Stimulated activated CD4-positive, alpha-beta T cell treated with anti-CD3 and anti-CD28 coated beads, Interleukin-1b, Interleukin-23, amount 100 ng/mL, for 4 hours (primary cell): Measurements from ENCODE around the gene SDHC.
"Not testable (repeated sequence)": the region's sequence is repeated elsewhere in the genome, so short reads cannot be mapped to it uniquely, and the experiment has no call there.

Experiments used
- DNase-seq, 2 donors: peaks; one replicate each; pipeline ENCODE4 v3.0.0-alpha.2; 2020; ENCODE audit warnings: low read depth in 2 of 2

SDHC gene

DNA sequence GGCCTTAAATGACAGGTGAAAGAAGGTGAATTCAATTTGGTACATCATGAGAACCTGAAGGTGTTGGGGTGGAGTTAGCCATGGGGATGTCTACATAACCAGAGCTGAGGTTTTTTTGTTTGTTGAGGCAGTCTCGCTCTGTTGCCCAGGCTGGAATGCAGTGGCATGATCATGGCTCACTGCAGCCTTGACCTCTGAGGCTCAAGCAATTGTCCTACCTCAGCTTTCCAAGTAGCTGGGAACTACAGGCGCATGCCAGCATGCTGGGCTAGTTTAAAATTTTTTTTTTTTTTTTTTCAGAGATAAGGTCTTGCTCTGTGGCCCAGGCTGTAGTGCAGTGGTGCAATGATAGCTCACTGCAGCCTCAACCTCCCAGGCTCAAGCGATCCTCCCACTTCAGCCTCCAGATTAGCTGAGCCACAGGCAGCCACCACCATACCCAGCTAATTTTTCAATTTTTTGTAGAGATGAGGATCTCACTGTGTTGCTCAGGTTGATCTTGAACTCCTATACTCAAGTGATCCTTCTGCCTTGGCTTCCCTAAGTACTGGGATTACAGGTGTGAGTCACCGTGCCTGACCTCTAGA lies 2.5 kb upstream of the SDHC start:
- no peak for DNase-seq

GRCh38 chr1:161313554-161314200 lies 504 bp upstream of the SDHC start:
- no peak for DNase-seq

GRCh38 chr1:161315841-161316674 lies 1.9 kb downstream of the SDHC start:
- not testable (repeated sequence) for DNase-seq

DNA sequence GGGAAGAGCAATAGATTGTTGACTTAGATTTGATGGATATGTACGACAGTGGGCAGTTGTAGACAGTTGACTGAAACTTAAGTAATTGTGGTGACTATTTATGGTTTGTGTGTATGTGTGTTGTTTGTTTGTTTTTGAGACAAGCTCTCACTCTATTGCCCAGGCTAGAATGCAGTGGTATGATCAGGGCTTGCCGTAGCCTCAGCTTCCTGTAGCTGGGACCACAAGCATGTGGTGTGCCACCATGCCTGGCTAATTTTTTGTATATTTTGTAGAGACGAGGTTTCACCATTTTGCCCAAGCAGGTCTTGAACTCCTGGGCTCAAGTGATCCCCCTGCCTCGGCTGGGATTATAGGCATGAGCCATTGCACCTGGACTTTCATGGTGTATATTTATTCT lies 9.8 kb downstream of the SDHC start:
- no peak for DNase-seq

DNA sequence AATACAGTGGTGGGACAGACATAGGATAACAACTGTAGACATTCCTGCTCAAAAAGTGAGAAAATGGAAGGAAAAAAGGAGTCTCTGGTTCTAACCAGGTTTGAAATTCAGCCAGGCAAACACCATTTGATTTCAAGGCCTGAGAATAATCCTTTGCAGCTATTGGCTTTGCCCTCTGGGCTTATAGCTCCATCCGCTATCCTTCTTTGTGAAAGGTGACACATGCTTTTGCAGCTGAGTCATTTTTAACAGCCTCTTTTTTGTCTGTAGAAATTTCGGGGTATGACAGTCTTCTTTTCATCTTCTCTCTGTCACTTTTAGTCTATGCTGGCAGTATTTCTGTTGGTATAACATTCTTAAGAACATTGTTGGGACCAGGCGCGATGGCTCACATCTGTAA lies 16.2 kb downstream of the SDHC start:
- no peak for DNase-seq

GRCh38 chr1:161333166-161333565 lies 19.0 kb downstream of the SDHC start:
- no peak for DNase-seq

DNA sequence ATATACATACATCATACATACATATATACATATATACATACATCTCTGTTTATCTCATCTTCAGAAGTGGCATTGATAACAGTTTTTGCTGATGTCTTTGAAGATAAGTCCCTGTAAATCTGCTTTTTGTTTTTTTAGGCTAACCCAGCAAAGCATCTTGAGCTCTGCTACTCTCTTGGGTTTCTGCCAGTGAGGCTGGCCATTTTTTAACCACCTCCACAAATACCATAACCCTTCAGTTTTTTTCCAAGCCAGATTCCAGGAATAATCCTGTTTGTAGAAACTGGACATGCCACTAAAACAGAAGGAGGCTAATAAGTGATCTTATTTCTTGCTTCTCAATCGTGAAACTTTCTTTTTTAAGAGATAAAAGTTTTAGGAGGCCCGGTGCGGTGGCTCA lies 21.6 kb downstream of the SDHC start:
- DNase-seq = no peak

DNA sequence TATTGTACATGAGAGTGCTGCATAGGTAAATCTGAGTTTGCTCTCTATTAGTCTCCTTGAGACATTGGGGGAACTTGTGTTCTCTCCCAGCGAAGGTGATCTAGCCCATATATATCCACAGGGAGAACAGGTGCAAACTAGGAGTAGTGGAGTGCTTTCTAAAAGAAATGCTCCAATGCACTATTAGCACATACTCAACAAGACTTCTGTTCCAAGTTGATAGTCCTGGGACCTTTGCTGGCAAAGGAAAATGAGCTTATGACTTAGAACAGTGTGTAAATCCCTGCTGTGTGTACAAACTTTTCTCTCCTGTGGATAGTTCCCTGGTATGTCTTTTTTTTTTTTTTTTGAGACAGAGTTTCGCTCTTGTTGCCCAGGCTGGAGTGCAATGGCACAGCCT lies 28.0 kb downstream of the SDHC start:
- no peak for DNase-seq

- DNase-seq = no peak
Observed at GRCh38 chr1:161342821-161343220, 28.6 kb downstream of the SDHC start.

DNA sequence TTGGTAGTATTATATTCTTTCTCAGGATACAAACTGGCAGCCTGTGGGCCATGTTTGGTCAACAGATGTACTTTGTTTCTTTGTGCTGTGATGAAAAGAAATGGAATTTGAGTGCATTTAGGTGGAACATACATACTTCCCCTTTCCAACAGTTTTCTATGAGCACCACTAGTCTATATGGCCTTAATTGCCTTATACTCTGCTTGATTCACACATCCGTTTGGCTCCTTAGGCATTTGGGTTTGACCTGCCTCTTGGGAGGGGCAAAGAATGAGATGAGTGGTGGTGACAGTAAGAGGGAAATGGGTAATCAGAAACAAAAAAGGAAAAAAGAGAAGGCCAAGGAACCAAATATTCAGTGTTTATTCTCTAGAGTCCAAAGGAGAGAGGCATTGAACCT lies 36.5 kb downstream of the SDHC start:
- no peak for DNase-seq

DNA sequence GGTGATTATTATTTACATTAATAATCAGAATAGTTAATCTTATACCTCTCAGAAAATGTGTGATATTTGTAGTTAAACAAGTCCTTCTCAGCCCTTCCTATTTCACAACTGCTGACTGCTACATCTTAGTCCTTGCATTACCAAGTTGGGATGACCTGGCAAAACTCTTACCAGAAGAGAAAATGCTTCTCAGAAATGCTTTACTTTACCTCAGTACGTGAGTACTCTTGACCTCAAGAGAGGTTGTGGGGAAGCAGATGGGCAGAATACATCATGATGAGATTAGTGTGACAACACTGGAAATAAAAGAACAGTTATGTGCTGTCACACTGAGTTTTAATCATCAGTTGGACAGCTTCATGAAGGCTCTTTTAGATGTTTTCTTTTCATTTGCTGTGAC lies 37.3 kb downstream of the SDHC start:
- DNase-seq = no peak

GRCh38 chr1:161357073-161357472 lies 42.9 kb downstream of the SDHC start:
- no peak for DNase-seq

DNA sequence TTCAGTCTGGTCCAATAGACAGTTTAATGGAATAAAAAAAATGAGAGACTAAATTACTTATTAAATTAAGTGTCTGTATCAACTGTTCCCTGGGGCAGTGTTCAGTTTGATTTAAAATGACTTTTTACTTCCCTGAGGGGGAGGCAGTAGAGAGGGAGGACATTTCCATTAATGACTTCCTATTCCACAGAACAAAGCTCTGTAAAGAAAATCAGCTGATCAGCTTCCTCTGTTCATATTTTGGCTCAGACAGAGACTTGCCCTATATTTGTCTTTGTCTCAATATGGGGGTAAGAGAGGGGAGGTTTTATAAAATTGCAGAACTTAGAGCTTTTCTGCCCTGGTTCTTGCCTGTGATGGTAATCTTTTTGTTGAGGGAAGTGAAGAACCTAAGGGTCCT lies 45.1 kb downstream of the SDHC start:
- DNase-seq = no peak

GRCh38 chr1:161364332-161364731 lies 50.2 kb downstream of the SDHC start:
- no peak for DNase-seq

DNA sequence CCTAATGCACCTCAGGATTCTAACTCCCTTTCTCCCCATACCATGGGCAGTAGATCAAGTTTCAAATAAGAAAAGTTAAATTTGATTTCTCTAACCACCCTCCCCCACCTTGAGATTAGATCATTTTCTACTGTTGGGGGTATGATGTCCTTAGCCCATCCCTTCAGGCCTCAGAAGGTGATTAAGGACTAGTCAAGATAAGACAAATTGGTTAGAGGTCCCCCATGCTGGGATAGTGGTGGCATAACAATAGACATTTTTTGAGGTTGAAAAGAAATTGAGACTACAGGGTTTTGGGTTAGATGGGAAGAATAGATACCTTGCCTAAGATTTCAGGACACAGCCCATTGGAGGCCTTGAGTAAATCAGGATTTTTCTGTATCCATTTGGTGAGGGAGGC lies 51.0 kb downstream of the SDHC start:
- DNase-seq = no peak

DNA sequence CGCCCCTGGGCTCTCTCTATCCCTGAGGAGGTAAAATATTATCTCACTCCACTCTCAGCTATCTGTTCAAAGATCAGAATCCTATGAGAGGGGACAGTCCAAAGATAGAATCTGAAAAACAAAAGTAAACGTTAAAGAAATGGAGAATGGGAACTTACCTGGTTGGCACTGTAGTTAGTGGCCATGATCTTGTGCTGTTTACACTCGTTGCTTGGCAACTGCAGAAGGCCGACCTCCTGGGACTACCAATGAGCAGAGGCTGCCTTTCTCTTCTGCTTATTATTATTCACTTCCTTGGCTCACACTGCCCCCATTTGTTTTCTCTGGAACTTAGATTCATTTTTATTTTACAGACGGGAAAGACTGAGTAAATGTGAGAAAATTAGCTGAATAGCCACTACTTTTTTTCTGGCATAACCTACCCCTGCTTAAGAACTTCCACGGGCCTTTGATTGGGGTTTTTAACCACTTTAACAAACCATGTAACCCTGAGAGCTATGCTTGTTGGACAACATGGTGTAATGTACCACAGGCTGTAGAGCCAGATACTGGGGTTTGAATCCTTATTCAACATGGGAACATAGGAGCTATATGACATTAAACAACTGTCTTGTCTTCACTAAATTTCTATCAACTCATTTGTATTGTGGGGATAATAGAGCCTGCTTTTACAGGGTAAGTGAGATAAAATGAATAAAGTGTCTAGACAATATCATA lies 53.7 kb downstream of the SDHC start, which contains the start of gene CFAP126:
TSS of gene CFAP126 (minus strand) at position 193 of the 717 bp plus-strand sequence. CDS start at position 185, 8 bp downstream.
- no peak for DNase-seq

DNA sequence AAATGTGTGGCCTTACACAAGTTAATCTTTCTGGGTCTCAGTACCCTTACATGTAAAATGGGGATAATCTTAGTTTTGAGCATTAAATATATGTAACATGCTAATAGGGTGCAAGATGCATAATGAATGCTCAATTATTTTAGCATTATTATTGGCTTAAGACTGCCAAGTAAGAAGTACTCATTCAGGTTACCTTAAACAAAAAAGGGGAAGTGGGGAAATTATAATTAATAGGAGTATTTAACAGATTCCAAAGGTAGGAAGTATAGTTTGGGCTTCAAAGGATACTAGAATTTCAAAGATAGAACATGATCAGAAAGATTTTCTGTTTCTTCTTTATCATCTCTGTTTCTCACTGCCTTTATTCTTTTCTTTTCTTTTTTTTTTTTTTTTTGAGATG lies 59.3 kb downstream of the SDHC start:
- no peak for DNase-seq

GRCh38 chr1:161374373-161374772 lies 60.2 kb downstream of the SDHC start:
- no peak for DNase-seq

- no peak for DNase-seq
Observed at GRCh38 chr1:161378014-161378413, 63.8 kb downstream of the SDHC start.

DNA sequence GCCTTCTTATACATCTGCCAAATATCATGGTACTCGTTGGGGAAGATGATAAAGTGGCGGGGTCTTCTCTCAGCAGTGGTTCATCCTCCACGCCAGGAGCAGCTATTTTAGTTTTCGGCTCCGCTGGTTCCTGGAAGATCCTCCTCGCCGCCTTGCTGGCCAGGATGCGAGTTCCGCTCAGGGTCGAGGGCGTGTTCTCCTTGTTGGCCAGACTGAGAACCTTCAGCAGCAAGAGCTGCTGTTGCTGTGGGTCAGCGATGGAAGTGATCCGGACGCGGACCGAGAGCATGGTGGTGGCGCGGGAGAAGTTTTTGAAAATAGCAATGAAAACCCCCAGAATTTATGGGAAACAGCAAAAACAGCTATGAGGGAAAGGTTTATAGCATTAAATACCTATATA lies 64.9 kb downstream of the SDHC start:
- DNase-seq = no peak

DNA sequence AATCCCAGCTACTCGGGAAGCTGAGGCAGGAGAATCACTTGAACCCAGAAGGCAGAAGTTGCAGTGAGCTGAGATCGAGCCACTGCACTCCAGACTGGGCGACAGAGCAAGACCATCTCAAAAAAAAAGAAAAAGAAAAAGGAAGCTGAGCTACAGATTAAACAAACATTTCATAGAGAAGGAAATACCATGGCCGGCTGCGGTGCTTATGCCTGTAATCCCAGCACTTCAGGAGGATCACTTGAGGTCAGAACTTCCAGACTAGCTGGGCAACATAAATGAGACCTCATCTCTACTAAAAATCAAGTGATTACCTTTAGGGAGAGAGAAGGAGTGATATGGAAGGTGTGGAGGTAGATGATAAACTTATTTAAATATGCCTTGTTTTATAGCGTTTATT lies 67.5 kb downstream of the SDHC start:
- DNase-seq = no peak
